IMR-90 (cell line): ENCODE measurements around the gene SP140. TPM values are rescaled to one million over a fixed set of nuclear protein-coding genes. Genes with fewer than 3 reads are reported as not detected.

Source experiments
- ATAC-seq: fragments of 200-7000 bp; cut with Tn5 transposase; 2 replicates; pipeline ENCODE4 v1.9.1; 2020; ENCODE audit warnings: low read depth, mild to moderate bottlenecking, moderate library complexity
- BruUV-seq: library from RNA; stranded (reverse); fragments of 400-500 nt; replicated peaks from 2 replicates; lab custom pipeline; 2021; lab: Mats Ljungman, UMichigan
- CTCF ChIA-PET: fragments of 300-600 bp; formaldehyde crosslinking; extraction: SDS; loops from one replicate; lab custom pipeline; 2021; ENCODE audit warnings: antibody characterized with exemption; lab: Yijun Ruan, JAX
- POLR2A ChIA-PET: fragments of 300-600 bp; sonication (Branson Sonifier 250); formaldehyde crosslinking; loops from one replicate; lab custom pipeline; 2022; ENCODE audit warnings: antibody characterized with exemption; ENCODE audit not compliant: unreplicated experiment; lab: Charles Lee
- DNase-seq: peaks from one replicate; pipeline ENCODE4 v3.0.0; 2013
- H2AFZ ChIP-seq: replicated peaks from 2 replicates; pipeline ENCODE3; 2013; ENCODE audit warnings: low read length, mild to moderate bottlenecking; ENCODE audit not compliant: poor library complexity
- H2AK5ac ChIP-seq: 2 replicates; pipeline ENCODE4 v1.6.1; 2013; ENCODE audit warnings: low read depth, low read length, inconsistent platforms
- H2AK9ac ChIP-seq: replicated peaks from 2 replicates; pipeline ENCODE3; 2013; ENCODE audit warnings: mild to moderate bottlenecking, low read depth, low read length, moderate library complexity; ENCODE audit not compliant: poor library complexity
- H2BK120ac ChIP-seq: 2 replicates; pipeline ENCODE4 v1.6.1; 2013; ENCODE audit warnings: low read depth, low read length, inconsistent platforms
- H2BK15ac ChIP-seq: 3 replicates; pipeline ENCODE4 v1.6.1; 2013; ENCODE audit warnings: low read depth, low read length, inconsistent platforms
- H2BK20ac ChIP-seq: 2 replicates; pipeline ENCODE4 v1.6.1; 2013; ENCODE audit warnings: low read depth, mild to moderate bottlenecking, inconsistent platforms, low read length, moderate library complexity
- H2BK5ac ChIP-seq: 2 replicates; pipeline ENCODE4 v1.6.1; 2013; ENCODE audit warnings: mild to moderate bottlenecking, low read depth, low read length, inconsistent platforms; ENCODE audit not compliant: poor library complexity, severe bottlenecking
- H3K14ac ChIP-seq: replicated peaks from 2 replicates; pipeline ENCODE4 v1.6.1; 2013; ENCODE audit warnings: low read depth, low read length, inconsistent platforms
- H3K18ac ChIP-seq: 2 replicates; pipeline ENCODE4 v1.6.1; 2013; ENCODE audit warnings: low read depth, low read length, control low read depth
- H3K23ac ChIP-seq: 2 replicates; pipeline ENCODE4 v1.6.1; 2013; ENCODE audit warnings: low read depth, low read length, inconsistent platforms
- H3K27ac ChIP-seq: 2 replicates; pipeline ENCODE4 v1.5.1; 2013; ENCODE audit warnings: mild to moderate bottlenecking, control low read depth, low read length; ENCODE audit not compliant: insufficient read depth
- H3K27me3 ChIP-seq: 2 replicates; pipeline ENCODE4 v1.6.1; 2013; ENCODE audit warnings: low read length; ENCODE audit not compliant: control insufficient read depth, insufficient read depth
- H3K36me3 ChIP-seq: 2 replicates; pipeline ENCODE4 v1.6.1; 2013; ENCODE audit warnings: low read length, mixed read lengths; ENCODE audit not compliant: control insufficient read depth, insufficient read depth
- H3K4ac ChIP-seq: 2 replicates; pipeline ENCODE4 v1.6.1; 2013; ENCODE audit warnings: low read depth, low read length, inconsistent platforms
- H3K4me1 ChIP-seq: 2 replicates; pipeline ENCODE4 v1.6.1; 2013; ENCODE audit warnings: low read length, mixed read lengths; ENCODE audit not compliant: control insufficient read depth, insufficient read depth
- H3K4me2 ChIP-seq: 2 replicates; pipeline ENCODE4 v1.6.1; 2013; ENCODE audit warnings: low read depth, mild to moderate bottlenecking, control low read depth, low read length, moderate library complexity
- H3K4me3 ChIP-seq: 2 replicates; pipeline ENCODE4 v1.5.1; 2013; ENCODE audit warnings: low read depth, mild to moderate bottlenecking, control low read depth, low read length, moderate library complexity; ENCODE audit not compliant: insufficient read depth
- H3K56ac ChIP-seq: 2 replicates; pipeline ENCODE4 v1.6.1; 2013; ENCODE audit warnings: low read length, inconsistent platforms; ENCODE audit not compliant: insufficient read depth; ENCODE audit errors: extremely low read depth
- H3K79me1 ChIP-seq, 2 experiments: 2 replicates each; pipeline ENCODE4 v1.6.1; 2013; ENCODE audit warnings: low read length in 2 of 2, inconsistent platforms in 1 of 2, low read depth in 1 of 2
- H3K9ac ChIP-seq: 2 replicates; pipeline ENCODE4 v1.6.1; 2013; ENCODE audit warnings: low read depth, low read length, control low read depth
- H3K9me1 ChIP-seq: 2 replicates; pipeline ENCODE4 v1.6.1; 2013; ENCODE audit warnings: low read length, inconsistent platforms; ENCODE audit not compliant: insufficient read depth
- H3K9me3 ChIP-seq: 2 replicates; pipeline ENCODE4 v1.6.1; 2013; ENCODE audit warnings: low read length; ENCODE audit not compliant: control insufficient read depth, insufficient read depth
- H4K20me1 ChIP-seq: 2 replicates; pipeline ENCODE4 v1.6.1; 2013; ENCODE audit warnings: low read length, inconsistent platforms; ENCODE audit not compliant: insufficient read depth
- H4K5ac ChIP-seq: 2 replicates; pipeline ENCODE4 v1.6.1; 2013; ENCODE audit warnings: mild to moderate bottlenecking, low read depth, low read length, control low read depth
- H4K8ac ChIP-seq, 2 experiments: 2 replicates each; pipeline ENCODE4 v1.6.1; 2013; ENCODE audit warnings: low read depth in 2 of 2, low read length in 2 of 2, control low read depth in 1 of 2, inconsistent platforms in 1 of 2
- H4K91ac ChIP-seq: 2 replicates; pipeline ENCODE4 v1.6.1; 2013; ENCODE audit warnings: low read depth, low read length, inconsistent platforms; ENCODE audit not compliant: insufficient read depth
- BHLHE40 ChIP-seq: fragments of 150-350 bp; IDR thresholded peaks from 2 replicates; pipeline ENCODE4 v1.6.1; 2016; ENCODE audit warnings: mild to moderate bottlenecking, low read depth, low read length
- CEBPB ChIP-seq: IDR thresholded peaks from 2 replicates; pipeline ENCODE4 v1.6.1; 2012; ENCODE audit warnings: low read depth, low read length, improper control_type of control experiment
- CHD1 ChIP-seq: IDR thresholded peaks from 2 replicates; pipeline ENCODE4 v1.6.1; 2012; ENCODE audit warnings: low read depth, low read length, improper control_type of control experiment
- ELK1 ChIP-seq: fragments of 150-350 bp; IDR thresholded peaks from 2 replicates; pipeline ENCODE4 v1.6.1; 2016; ENCODE audit warnings: low read depth, mild to moderate bottlenecking, low read length, moderate library complexity, borderline replicate concordance
- FOS ChIP-seq: fragments of 150-350 bp; IDR thresholded peaks from 2 replicates; pipeline ENCODE4 v1.6.1; 2016; ENCODE audit warnings: low read depth, low read length
- MAFK ChIP-seq: IDR thresholded peaks from 2 replicates; pipeline ENCODE4 v1.6.1; 2012; ENCODE audit warnings: low read depth, low read length, improper control_type of control experiment
- MAZ ChIP-seq: IDR thresholded peaks from 2 replicates; pipeline ENCODE4 v1.6.1; 2012; ENCODE audit warnings: low read depth, mild to moderate bottlenecking, low read length, improper control_type of control experiment, moderate library complexity, borderline replicate concordance
- MXI1 ChIP-seq: IDR thresholded peaks from 2 replicates; pipeline ENCODE4 v1.6.1; 2012; ENCODE audit warnings: low read depth, mild to moderate bottlenecking, low read length, moderate library complexity, borderline replicate concordance
- NFE2L2 ChIP-seq: fragments of 150-350 bp; IDR thresholded peaks from 2 replicates; pipeline ENCODE4 v1.6.1; 2016; ENCODE audit warnings: low read depth, mild to moderate bottlenecking, low read length
- POLR2A ChIP-seq: IDR thresholded peaks from 2 replicates; pipeline ENCODE4 v1.6.1; 2012; ENCODE audit warnings: mild to moderate bottlenecking, low read depth, low read length
- RAD21 ChIP-seq: IDR thresholded peaks from 2 replicates; pipeline ENCODE4 v1.6.1; 2012; ENCODE audit warnings: low read length, improper control_type of control experiment
- RCOR1 ChIP-seq: IDR thresholded peaks from 2 replicates; pipeline ENCODE4 v1.6.1; 2012; ENCODE audit warnings: mild to moderate bottlenecking, low read length, improper control_type of control experiment; ENCODE audit not compliant: insufficient replicate concordance
- RFX5 ChIP-seq: IDR thresholded peaks from 2 replicates; pipeline ENCODE4 v1.8.0; 2012; ENCODE audit warnings: low read depth, mild to moderate bottlenecking, low read length, moderate library complexity
- SMC3 ChIP-seq: fragments of 150-350 bp; IDR thresholded peaks from 2 replicates; pipeline ENCODE4 v1.6.1; 2016; ENCODE audit warnings: low read depth, mild to moderate bottlenecking, antibody characterized with exemption, low read length, moderate library complexity
- WGBS, 2 experiments: methylation state at CpG; one replicate each; pipeline versions ENCODE4 v1.1.5 to v1.1.7; 2013; ENCODE audit warnings: missing lambda C conversion rate in 2 of 2; ENCODE audit not compliant: insufficient read length in 1 of 2; ENCODE audit errors: extremely low coverage in 2 of 2; 5-methylcytosine and 5-hydroxymethylcytosine counted together
- dilution Hi-C: fragments of 300-500 bp; cut with HindIII; formaldehyde crosslinking; loops from one replicate; pipeline ENCODE4 v1.14.3; 2018; ENCODE audit warnings: low sequenced_read_pairs; ENCODE audit not compliant: unreplicated experiment
- in situ Hi-C: fragments of 300-500 bp; cut with MboI; formaldehyde crosslinking; loops from 3 replicates; pipeline ENCODE4 v1.14.3; 2019; ENCODE audit warnings: low sequenced_read_pairs, inconsistent platforms, mixed read lengths
- intact Hi-C: fragments of 100-400 bp; cut with micrococcal nuclease; formaldehyde crosslinking; loops from 2 replicates; pipeline ENCODE4 v1.10.0; 2022
- polyA plus RNA-seq, 3 experiments: library from polyadenylated mRNA; depleted of rRNA; stranded (reverse); fragments of >200 nt; gene quantifications; 2 replicates each; pipeline ENCODE4 v1.2.3, GENCODE V29; 2012; ENCODE audit warnings: low replicate concordance in 1 of 3
- total RNA-seq: library from RNA; depleted of rRNA; stranded (reverse); fragments of >200 nt; gene quantifications from 2 replicates; pipeline ENCODE4 v1.2.3, GENCODE V29; 2012
- TF ChIP-seq, protein P1 (sequence below): conservative IDR thresholded peaks from 2 replicates; pipeline ENCODE4 v1.5.1; 2012; ENCODE audit warnings: mild to moderate bottlenecking, low read depth, low read length, improper control_type of control experiment
- TF ChIP-seq, protein P2 (sequence below): fragments of 150-350 bp; IDR thresholded peaks from 2 replicates; pipeline ENCODE4 v1.6.1; 2017; ENCODE audit warnings: mild to moderate bottlenecking, antibody characterized with exemption, low read length, low read depth

SP140 gene
- total and polyA plus RNA-seq, 2 of the 4 experiments (the other 2 are of a cell fraction): 1.4 TPM

DNA sequence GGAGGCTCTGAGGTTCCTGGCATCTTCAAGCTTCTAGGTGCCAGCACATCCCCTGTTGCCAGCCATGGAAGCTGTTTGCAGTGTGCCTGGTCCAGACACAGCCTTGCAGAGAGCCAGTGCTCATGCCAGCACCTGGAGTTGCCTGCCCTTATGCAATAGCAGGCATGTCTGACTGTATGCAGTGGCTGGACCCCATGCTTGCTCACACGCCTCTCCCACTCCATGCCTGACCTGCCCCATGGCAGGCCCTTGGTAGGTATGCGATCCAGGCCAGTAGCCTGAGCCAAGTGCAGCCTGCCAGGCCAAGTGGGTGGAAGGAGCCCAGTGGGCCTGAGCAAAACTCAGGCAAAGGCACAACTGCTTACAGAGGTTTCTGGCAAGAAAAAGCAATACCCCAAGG lies 81.9 kb downstream of the SP140 start:
- BruUV-seq: no TSS peak
- Histone ChIP-seq H4K20me1 (no peaks in the 10 kb centered on the region), H3K9me1 (peaks cover 2% of the 10 kb centered on the region; the same call in 1 of the 2 replicates), H2AFZ (no peak overlapping the region), H2AK5ac (no peak overlapping the region), H3K23ac (no peak overlapping the region), H3K18ac (no peak overlapping the region), H3K4me3 (no peak overlapping the region), H3K9me3 (no peaks in the 10 kb centered on the region), H3K4me1 (peaks cover 2% of the 10 kb centered on the region; the same call in 1 of the 2 replicates), H4K5ac (no peak overlapping the region), H3K9ac (no peak overlapping the region), H3K27ac (no peak overlapping the region), H2BK120ac (no peak overlapping the region), H4K91ac (no peak overlapping the region), H3K56ac (no peak overlapping the region), H2BK5ac (no peak overlapping the region), H3K27me3 (no peaks in the 10 kb centered on the region), H2BK20ac (no peak overlapping the region), H2BK15ac (no peak overlapping the region), H4K8ac (no peak overlapping the region), H3K4ac (no peak overlapping the region), H3K14ac (no peak overlapping the region), H3K4me2 (no peak overlapping the region), H3K79me1 (no peaks in the 10 kb centered on the region), H2AK9ac (no peak overlapping the region), H3K36me3 (no peaks in the 10 kb centered on the region)
- DNase-seq (no peak), ATAC-seq (no peak)
- dilution Hi-C loops (no loop called here), in situ Hi-C loops (no loop called here), intact Hi-C loops (no loop called here)
- TF ChIP-seq RCOR1 (no peak), MXI1 (no peak), NFE2L2 (no peak), ELK1 (no peak), SMC3 (no peak), FOS (no peak), POLR2A (no peak), MAFK (no peak), RFX5 (no peak), BHLHE40 (no peak), CHD1 (no peak), RAD21 (no peak), MAZ (no peak), CEBPB (no peak)
- TF ChIP-seq, protein P1, sequence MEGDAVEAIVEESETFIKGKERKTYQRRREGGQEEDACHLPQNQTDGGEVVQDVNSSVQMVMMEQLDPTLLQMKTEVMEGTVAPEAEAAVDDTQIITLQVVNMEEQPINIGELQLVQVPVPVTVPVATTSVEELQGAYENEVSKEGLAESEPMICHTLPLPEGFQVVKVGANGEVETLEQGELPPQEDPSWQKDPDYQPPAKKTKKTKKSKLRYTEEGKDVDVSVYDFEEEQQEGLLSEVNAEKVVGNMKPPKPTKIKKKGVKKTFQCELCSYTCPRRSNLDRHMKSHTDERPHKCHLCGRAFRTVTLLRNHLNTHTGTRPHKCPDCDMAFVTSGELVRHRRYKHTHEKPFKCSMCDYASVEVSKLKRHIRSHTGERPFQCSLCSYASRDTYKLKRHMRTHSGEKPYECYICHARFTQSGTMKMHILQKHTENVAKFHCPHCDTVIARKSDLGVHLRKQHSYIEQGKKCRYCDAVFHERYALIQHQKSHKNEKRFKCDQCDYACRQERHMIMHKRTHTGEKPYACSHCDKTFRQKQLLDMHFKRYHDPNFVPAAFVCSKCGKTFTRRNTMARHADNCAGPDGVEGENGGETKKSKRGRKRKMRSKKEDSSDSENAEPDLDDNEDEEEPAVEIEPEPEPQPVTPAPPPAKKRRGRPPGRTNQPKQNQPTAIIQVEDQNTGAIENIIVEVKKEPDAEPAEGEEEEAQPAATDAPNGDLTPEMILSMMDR: no peak
- TF ChIP-seq, protein P2, sequence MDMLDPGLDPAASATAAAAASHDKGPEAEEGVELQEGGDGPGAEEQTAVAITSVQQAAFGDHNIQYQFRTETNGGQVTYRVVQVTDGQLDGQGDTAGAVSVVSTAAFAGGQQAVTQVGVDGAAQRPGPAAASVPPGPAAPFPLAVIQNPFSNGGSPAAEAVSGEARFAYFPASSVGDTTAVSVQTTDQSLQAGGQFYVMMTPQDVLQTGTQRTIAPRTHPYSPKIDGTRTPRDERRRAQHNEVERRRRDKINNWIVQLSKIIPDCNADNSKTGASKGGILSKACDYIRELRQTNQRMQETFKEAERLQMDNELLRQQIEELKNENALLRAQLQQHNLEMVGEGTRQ: no peak
- WGBS, 2 experiments: no CpG with 5 or more reads among the region's 2 CpGs
- ChIA-PET POLR2A (no interaction called here), CTCF (no interaction called here)
